NT2/D1 (cell line): ENCODE measurements around the gene MYOF.

ENCODE experiments used
- YY1 ChIP-seq: IDR thresholded peaks from 2 replicates; pipeline ENCODE4 v1.6.1; 2011; ENCODE audit not compliant: insufficient read length, insufficient read depth
- ZNF274 ChIP-seq: IDR thresholded peaks from 2 replicates; pipeline ENCODE4 v1.6.1; 2011; ENCODE audit warnings: mild to moderate bottlenecking, low read depth, low read length

DNA sequence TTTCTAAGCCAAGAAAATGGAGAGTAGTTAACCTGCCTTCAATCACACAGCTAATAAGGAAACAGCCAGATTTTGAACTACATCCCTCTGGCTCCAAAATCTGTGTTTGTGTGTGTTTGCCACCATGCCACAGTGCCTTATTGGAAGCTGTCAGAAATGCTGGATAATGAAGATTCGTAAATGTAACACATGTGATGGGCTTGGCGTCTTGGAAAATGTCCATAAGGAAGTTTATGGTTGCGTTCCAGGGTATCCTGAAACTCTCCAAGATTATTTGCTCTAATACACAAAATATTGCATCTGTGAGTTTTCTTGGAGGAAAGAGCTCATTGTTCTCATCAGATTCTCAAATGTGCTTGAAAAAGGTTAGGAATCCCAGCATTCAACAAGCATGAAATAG is 22.7 kb downstream of the MYOF start:
- TF ChIP-seq YY1 = no peak
- no peak for TF ChIP-seq ZNF274
